NCI-H1694 (cell line): ENCODE measurements around the gene PDRG1.
"Not testable (repeated sequence)": the region's sequence is repeated elsewhere in the genome, so short reads cannot be mapped to it uniquely, and the experiment has no call there.

Source experiments
- DNase-seq: peaks from one replicate; lab custom pipeline; 2025; lab: John Stamatoyannopoulos, UW

Gene PDRG1

GRCh38 chr20:31926493-31926892, 25.4 kb downstream of the PDRG1 start:
- DNase-seq, result no peak

- no peak for DNase-seq
Observed at GRCh38 chr20:31925631-31926030, 26.2 kb downstream of the PDRG1 start.

- no peak for DNase-seq
Observed at GRCh38 chr20:31924561-31924960, 27.3 kb downstream of the PDRG1 start.

GRCh38 chr20:31923388-31924331, 28.2 kb downstream of the PDRG1 start:
- DNase-seq, result peak; percentile 34

- no peak for DNase-seq
Observed at GRCh38 chr20:31922588-31922987, 29.3 kb downstream of the PDRG1 start.

- no peak for DNase-seq
Observed at GRCh38 chr20:31922181-31922580, 29.7 kb downstream of the PDRG1 start.

- DNase-seq, result not testable (repeated sequence)
Observed at GRCh38 chr20:31921480-31921879, 30.4 kb downstream of the PDRG1 start.

- DNase-seq, result no peak
Observed at GRCh38 chr20:31920275-31920855, 31.5 kb downstream of the PDRG1 start.

GRCh38 chr20:31919410-31920155, 32.3 kb downstream of the PDRG1 start:
- no peak for DNase-seq

GRCh38 chr20:31918466-31919105, 33.3 kb downstream of the PDRG1 start:
- no peak for DNase-seq

- DNase-seq, result not testable (repeated sequence)
Observed at GRCh38 chr20:31917962-31918412, 33.9 kb downstream of the PDRG1 start.

GRCh38 chr20:31916708-31917107, 35.1 kb downstream of the PDRG1 start:
- no peak for DNase-seq

GRCh38 chr20:31915491-31916280, 36.2 kb downstream of the PDRG1 start:
- DNase-seq, result peak; percentile 73

GRCh38 chr20:31914170-31914569, 37.7 kb downstream of the PDRG1 start:
- no peak for DNase-seq

GRCh38 chr20:31913431-31914157, 38.3 kb downstream of the PDRG1 start:
- no peak for DNase-seq

GRCh38 chr20:31910071-31910803, 41.6 kb downstream of the PDRG1 start:
- DNase-seq, result no peak

- DNase-seq, result no peak
Observed at GRCh38 chr20:31909253-31910070, 42.4 kb downstream of the PDRG1 start.

- no peak for DNase-seq
Observed at GRCh38 chr20:31908424-31908823, 43.4 kb downstream of the PDRG1 start.

- no peak for DNase-seq
Observed at GRCh38 chr20:31908016-31908415, 43.8 kb downstream of the PDRG1 start.
